ENCODE data around the gene TMEFF1.

The TMEFF1 gene

DNA sequence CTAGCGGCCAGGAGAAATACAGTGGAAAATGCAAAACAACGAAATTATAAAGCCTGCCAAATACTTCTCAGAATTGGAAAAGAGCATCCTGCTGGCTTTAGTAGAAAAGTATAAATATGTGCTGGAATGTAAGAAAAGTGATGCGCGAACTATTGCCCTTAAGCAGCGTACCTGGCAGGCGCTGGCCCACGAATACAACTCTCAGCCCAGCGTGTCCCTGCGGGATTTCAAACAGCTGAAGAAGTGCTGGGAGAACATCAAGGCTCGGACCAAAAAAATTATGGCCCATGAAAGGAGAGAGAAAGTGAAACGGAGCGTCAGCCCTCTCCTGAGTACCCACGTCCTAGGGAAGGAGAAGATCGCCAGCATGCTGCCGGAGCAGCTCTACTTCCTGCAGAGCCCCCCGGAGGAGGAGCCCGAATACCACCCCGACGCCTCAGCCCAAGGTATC is 31.0 kb upstream of the TMEFF1 start:
- POLR2A ChIA-PET, result no interaction called here
- CTCF ChIA-PET, result interaction anchor here (0.7 to 0.9 kb wide), 2 partner anchors 13 to 16 kb away, joined by 3 to 4 read pairs; no protein-coding TSS in a partner anchor
- no peak for DNase-seq (ENCODE audit: extremely low spot score)
- no peak for TF ChIP-seq CTBP1 (IDR thresholded peaks at IDR 0.05; ENCODE audit: borderline replicate concordance)
- no peak for TF ChIP-seq ELF4 (IDR thresholded peaks at IDR 0.05)
- TF ChIP-seq TARDBP (IDR thresholded peaks at IDR 0.05), result no peak
- no peak for TF ChIP-seq L3MBTL2 (conservative IDR thresholded peaks at IDR 0.05)
- no peak for TF ChIP-seq NFRKB (IDR thresholded peaks at IDR 0.05)
- no peak for TF ChIP-seq SUZ12 (IDR thresholded peaks at IDR 0.05)
- no peak for TF ChIP-seq FOXM1 (IDR thresholded peaks at IDR 0.05; ENCODE audit: borderline replicate concordance)
- no peak for TF ChIP-seq LEF1 (IDR thresholded peaks at IDR 0.05; ENCODE audit: borderline replicate concordance)
- no peak for TF ChIP-seq BHLHE40 (IDR thresholded peaks at IDR 0.05; ENCODE audit: borderline replicate concordance)
- TF ChIP-seq ARNT (IDR thresholded peaks at IDR 0.05), result no peak
- no peak for TF ChIP-seq FOXK2 (IDR thresholded peaks at IDR 0.05)
- TF ChIP-seq FOXA1 (IDR thresholded peaks at IDR 0.05), result no peak
- no peak for TF ChIP-seq ZNF384 (IDR thresholded peaks at IDR 0.05)
- TF ChIP-seq PKNOX1 (IDR thresholded peaks at IDR 0.05), result no peak
- TF ChIP-seq SP1 (IDR thresholded peaks at IDR 0.05), result no peak
- no peak for TF ChIP-seq HDGF (IDR thresholded peaks at IDR 0.05; ENCODE audit: borderline replicate concordance)

DNA sequence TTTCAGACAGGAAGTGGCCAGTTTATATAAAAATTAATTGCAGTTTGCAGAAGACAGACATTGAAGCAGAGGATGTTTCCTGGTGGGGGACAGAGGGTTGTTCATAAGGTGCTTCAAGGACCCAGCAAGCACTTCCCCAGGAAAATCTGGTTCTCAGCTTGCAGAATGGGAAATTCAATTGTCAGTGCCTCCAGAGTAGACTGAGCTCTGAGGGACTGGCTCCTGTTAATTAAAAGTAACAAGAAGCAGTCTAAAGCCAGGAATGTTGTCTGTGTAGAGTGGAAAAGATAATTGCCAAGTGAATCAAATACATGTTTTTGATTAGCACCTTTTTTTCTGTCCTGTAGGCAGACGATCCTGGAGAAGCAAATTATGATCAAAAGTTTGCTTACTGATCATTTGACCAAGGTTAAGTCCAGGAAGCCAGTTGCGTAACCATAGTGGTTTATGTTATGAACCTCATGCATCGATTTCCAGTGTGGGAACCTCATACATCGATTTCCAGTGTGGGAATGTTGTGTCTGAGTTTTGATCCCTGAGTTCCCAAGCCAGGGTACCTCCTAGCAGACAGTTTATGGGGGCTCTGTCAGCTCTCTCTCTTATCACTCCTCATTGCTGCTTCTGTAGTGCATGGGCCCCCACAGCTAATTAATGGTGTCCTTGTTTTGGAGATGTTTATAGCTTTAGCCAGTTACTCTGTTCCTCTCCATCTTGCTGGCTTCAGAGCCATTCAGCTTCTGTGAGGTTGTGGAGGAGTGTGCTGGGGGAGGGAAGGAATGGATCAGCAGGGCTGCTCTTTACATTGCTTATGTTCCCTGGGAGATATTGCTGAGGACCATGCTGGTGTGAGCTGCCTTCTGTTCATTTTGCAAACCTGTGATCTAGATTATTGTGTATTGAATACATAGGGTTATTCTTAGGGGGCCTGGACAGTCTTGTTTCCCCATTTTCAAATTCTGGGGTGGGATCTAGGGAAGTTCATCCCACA is 28.9 kb upstream of the TMEFF1 start:
- TF ChIP-seq FOXA1 (IDR thresholded peaks at IDR 0.05), result no peak
- TF ChIP-seq ELF4 (IDR thresholded peaks at IDR 0.05), result no peak
- no peak for TF ChIP-seq LEF1 (IDR thresholded peaks at IDR 0.05; ENCODE audit: borderline replicate concordance)
- TF ChIP-seq FOXK2 (IDR thresholded peaks at IDR 0.05), result no peak
- no peak for TF ChIP-seq NFRKB (IDR thresholded peaks at IDR 0.05)
- no peak for TF ChIP-seq PKNOX1 (IDR thresholded peaks at IDR 0.05)
- TF ChIP-seq SP1 (IDR thresholded peaks at IDR 0.05), result no peak
- TF ChIP-seq FOXM1 (IDR thresholded peaks at IDR 0.05; ENCODE audit: borderline replicate concordance), result no peak
- TF ChIP-seq ARNT (IDR thresholded peaks at IDR 0.05), result no peak
- TF ChIP-seq BHLHE40 (IDR thresholded peaks at IDR 0.05; ENCODE audit: borderline replicate concordance), result no peak
- no peak for TF ChIP-seq L3MBTL2 (conservative IDR thresholded peaks at IDR 0.05)
- no peak for TF ChIP-seq TARDBP (IDR thresholded peaks at IDR 0.05)
- TF ChIP-seq HDGF (IDR thresholded peaks at IDR 0.05; ENCODE audit: borderline replicate concordance), result no peak
- TF ChIP-seq ZNF384 (IDR thresholded peaks at IDR 0.05), result no peak
- TF ChIP-seq CTBP1 (IDR thresholded peaks at IDR 0.05; ENCODE audit: borderline replicate concordance), result no peak
- no peak for TF ChIP-seq SUZ12 (IDR thresholded peaks at IDR 0.05)
- POLR2A ChIA-PET, result no interaction called here
- DNase-seq (ENCODE audit: extremely low spot score), result no peak
- CTCF ChIA-PET, result no interaction called here

DNA sequence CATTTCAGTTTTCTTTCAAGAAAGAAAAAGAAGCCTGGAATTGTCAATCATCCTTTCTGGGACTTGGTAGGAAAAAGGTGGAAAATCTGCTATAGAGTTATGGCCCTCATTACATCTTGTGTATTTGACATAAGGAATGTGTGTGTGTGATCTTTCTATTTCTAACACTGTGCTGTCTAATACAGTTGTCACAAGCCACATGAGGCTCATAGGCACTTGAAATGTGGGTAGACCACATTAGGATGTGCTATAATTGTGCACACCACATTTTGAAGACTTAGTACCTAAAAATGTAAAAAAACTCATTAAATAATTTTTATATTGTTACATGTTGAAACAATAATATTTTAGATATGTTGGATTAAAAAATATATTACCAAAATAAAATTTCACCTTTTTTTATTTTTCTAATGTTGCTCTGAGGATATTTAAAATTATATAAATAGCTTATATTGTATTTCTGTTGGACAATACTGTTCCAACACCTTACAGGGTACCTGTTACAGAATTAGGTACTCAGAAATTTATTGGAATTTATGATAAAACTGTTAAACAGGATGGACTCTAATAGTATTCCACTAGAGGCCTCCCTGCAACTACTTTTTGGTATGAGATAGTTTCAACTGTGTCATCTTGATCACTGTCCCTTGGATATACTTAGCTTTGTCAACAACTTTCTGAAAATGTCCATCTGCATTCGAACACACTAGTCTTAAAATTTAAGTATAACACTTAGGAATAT is 27.6 kb upstream of the TMEFF1 start:
- no peak for DNase-seq (ENCODE audit: extremely low spot score)
- TF ChIP-seq SUZ12 (IDR thresholded peaks at IDR 0.05) (no peak), ELF4 (IDR thresholded peaks at IDR 0.05) (no peak), FOXA1 (IDR thresholded peaks at IDR 0.05) (no peak), PKNOX1 (IDR thresholded peaks at IDR 0.05) (no peak), NFRKB (IDR thresholded peaks at IDR 0.05) (no peak), TARDBP (IDR thresholded peaks at IDR 0.05) (no peak), FOXK2 (IDR thresholded peaks at IDR 0.05) (no peak), LEF1 (IDR thresholded peaks at IDR 0.05; ENCODE audit: borderline replicate concordance) (no peak), CTBP1 (IDR thresholded peaks at IDR 0.05; ENCODE audit: borderline replicate concordance) (no peak), SP1 (IDR thresholded peaks at IDR 0.05) (no peak), FOXM1 (IDR thresholded peaks at IDR 0.05; ENCODE audit: borderline replicate concordance) (no peak), BHLHE40 (IDR thresholded peaks at IDR 0.05; ENCODE audit: borderline replicate concordance) (no peak), L3MBTL2 (conservative IDR thresholded peaks at IDR 0.05) (no peak), HDGF (IDR thresholded peaks at IDR 0.05; ENCODE audit: borderline replicate concordance) (no peak), ARNT (IDR thresholded peaks at IDR 0.05) (no peak), ZNF384 (IDR thresholded peaks at IDR 0.05) (no peak)
- CTCF ChIA-PET, result no interaction called here
- POLR2A ChIA-PET, result no interaction called here

GRCh38 chr9:100445903-100446549 is 26.9 kb upstream of the TMEFF1 start:
- ChIA-PET CTCF (interaction anchor here (0.7 kb wide), 1 partner anchor 103 kb away, joined by 4 read pairs; no protein-coding TSS in a partner anchor), POLR2A (no interaction called here)
- TF ChIP-seq L3MBTL2 (conservative IDR thresholded peaks at IDR 0.05), result no peak
- no peak for TF ChIP-seq TARDBP (IDR thresholded peaks at IDR 0.05)
- TF ChIP-seq SP1 (IDR thresholded peaks at IDR 0.05), result no peak
- TF ChIP-seq ELF4 (IDR thresholded peaks at IDR 0.05), result no peak
- no peak for TF ChIP-seq NFRKB (IDR thresholded peaks at IDR 0.05)
- no peak for TF ChIP-seq FOXA1 (IDR thresholded peaks at IDR 0.05)
- no peak for TF ChIP-seq PKNOX1 (IDR thresholded peaks at IDR 0.05)
- no peak for TF ChIP-seq FOXM1 (IDR thresholded peaks at IDR 0.05; ENCODE audit: borderline replicate concordance)
- TF ChIP-seq BHLHE40 (IDR thresholded peaks at IDR 0.05; ENCODE audit: borderline replicate concordance), result no peak
- no peak for TF ChIP-seq LEF1 (IDR thresholded peaks at IDR 0.05; ENCODE audit: borderline replicate concordance)
- no peak for TF ChIP-seq ZNF384 (IDR thresholded peaks at IDR 0.05)
- no peak for TF ChIP-seq CTBP1 (IDR thresholded peaks at IDR 0.05; ENCODE audit: borderline replicate concordance)
- TF ChIP-seq HDGF (IDR thresholded peaks at IDR 0.05; ENCODE audit: borderline replicate concordance), result no peak
- TF ChIP-seq SUZ12 (IDR thresholded peaks at IDR 0.05), result no peak
- TF ChIP-seq ARNT (IDR thresholded peaks at IDR 0.05), result no peak
- TF ChIP-seq FOXK2 (IDR thresholded peaks at IDR 0.05), result no peak
- DNase-seq (ENCODE audit: extremely low spot score), result no peak

All from HEK293T (cell line).